ENCODE measurements around the gene SLC1A1. TPM values are rescaled to one million over a fixed set of nuclear protein-coding genes. Genes with fewer than 3 reads are reported as not detected.

Gene SLC1A1
- polyA plus RNA-seq, 4 donors, result 18.8 to 22.7 (median 21.5) TPM

GRCh38 chr9:4573634-4574389, 83.5 kb downstream of the SLC1A1 start:
- DNase-seq (ENCODE audit: low read depth in 4 of 4, low spot score in 2 of 4), result no peak

GRCh38 chr9:4574657-4575243, 84.5 kb downstream of the SLC1A1 start:
- DNase-seq (ENCODE audit: low read depth in 4 of 4, low spot score in 2 of 4), result no peak

GRCh38 chr9:4575997-4576396, 85.7 kb downstream of the SLC1A1 start:
- DNase-seq (ENCODE audit: low read depth in 4 of 4, low spot score in 2 of 4), result no peak

- no peak for DNase-seq (ENCODE audit: low read depth in 4 of 4, low spot score in 2 of 4)
Measured at GRCh38 chr9:4576448-4576847, 86.2 kb downstream of the SLC1A1 start.

- no peak for DNase-seq (ENCODE audit: low read depth in 4 of 4, low spot score in 2 of 4)
Measured at GRCh38 chr9:4579001-4579400, 88.7 kb downstream of the SLC1A1 start.

- DNase-seq (ENCODE audit: low read depth in 4 of 4, low spot score in 2 of 4), result no peak
Measured at GRCh38 chr9:4581035-4581760, 90.9 kb downstream of the SLC1A1 start.

GRCh38 chr9:4581861-4582565, 91.7 kb downstream of the SLC1A1 start:
- DNase-seq (ENCODE audit: low read depth in 4 of 4, low spot score in 2 of 4), result no peak

- no peak for DNase-seq (ENCODE audit: low read depth in 4 of 4, low spot score in 2 of 4)
Measured at GRCh38 chr9:4583001-4583400, 92.7 kb downstream of the SLC1A1 start.

- no peak for DNase-seq (ENCODE audit: low read depth in 4 of 4, low spot score in 2 of 4)
Measured at GRCh38 chr9:4584636-4585035, 94.4 kb downstream of the SLC1A1 start.

- DNase-seq (ENCODE audit: low read depth in 4 of 4, low spot score in 2 of 4), result no peak
Measured at GRCh38 chr9:4585135-4585534, 94.9 kb downstream of the SLC1A1 start.

GRCh38 chr9:4588721-4589120, 98.5 kb downstream of the SLC1A1 start:
- DNase-seq (ENCODE audit: low read depth in 4 of 4, low spot score in 2 of 4), result no peak

GRCh38 chr9:4590430-4591122, 100.3 kb downstream of the SLC1A1 start:
- DNase-seq (ENCODE audit: low read depth in 4 of 4, low spot score in 2 of 4), result no peak

GRCh38 chr9:4591123-4591500, 100.8 kb downstream of the SLC1A1 start:
- DNase-seq (ENCODE audit: low read depth in 4 of 4, low spot score in 2 of 4), result no peak

GRCh38 chr9:4592295-4592694, 102.0 kb downstream of the SLC1A1 start:
- DNase-seq (ENCODE audit: low read depth in 4 of 4, low spot score in 2 of 4), result no peak

- no peak for DNase-seq (ENCODE audit: low read depth in 4 of 4, low spot score in 2 of 4)
Measured at GRCh38 chr9:4592886-4593285, 102.6 kb downstream of the SLC1A1 start.

- DNase-seq (ENCODE audit: low read depth in 4 of 4, low spot score in 2 of 4), result no peak
Measured at GRCh38 chr9:4594545-4594944, 104.3 kb downstream of the SLC1A1 start.

- no peak for DNase-seq (ENCODE audit: low read depth in 4 of 4, low spot score in 2 of 4)
Measured at GRCh38 chr9:4594994-4595393, 104.7 kb downstream of the SLC1A1 start.

GRCh38 chr9:4596165-4596922, 106.1 kb downstream of the SLC1A1 start:
- DNase-seq (ENCODE audit: low read depth in 4 of 4, low spot score in 2 of 4), result no peak

- no peak for DNase-seq (ENCODE audit: low read depth in 4 of 4, low spot score in 2 of 4)
Measured at GRCh38 chr9:4600368-4600767, 110.1 kb downstream of the SLC1A1 start.

- no peak for DNase-seq (ENCODE audit: low read depth in 4 of 4, low spot score in 2 of 4)
Measured at GRCh38 chr9:4603830-4604229, 113.6 kb downstream of the SLC1A1 start.
